Measurements from ENCODE around the gene MACROD2.
"Not testable (repeated sequence)": the region's sequence is repeated elsewhere in the genome, so short reads cannot be mapped to it uniquely, and the experiment has no call there.

Gene MACROD2

DNA sequence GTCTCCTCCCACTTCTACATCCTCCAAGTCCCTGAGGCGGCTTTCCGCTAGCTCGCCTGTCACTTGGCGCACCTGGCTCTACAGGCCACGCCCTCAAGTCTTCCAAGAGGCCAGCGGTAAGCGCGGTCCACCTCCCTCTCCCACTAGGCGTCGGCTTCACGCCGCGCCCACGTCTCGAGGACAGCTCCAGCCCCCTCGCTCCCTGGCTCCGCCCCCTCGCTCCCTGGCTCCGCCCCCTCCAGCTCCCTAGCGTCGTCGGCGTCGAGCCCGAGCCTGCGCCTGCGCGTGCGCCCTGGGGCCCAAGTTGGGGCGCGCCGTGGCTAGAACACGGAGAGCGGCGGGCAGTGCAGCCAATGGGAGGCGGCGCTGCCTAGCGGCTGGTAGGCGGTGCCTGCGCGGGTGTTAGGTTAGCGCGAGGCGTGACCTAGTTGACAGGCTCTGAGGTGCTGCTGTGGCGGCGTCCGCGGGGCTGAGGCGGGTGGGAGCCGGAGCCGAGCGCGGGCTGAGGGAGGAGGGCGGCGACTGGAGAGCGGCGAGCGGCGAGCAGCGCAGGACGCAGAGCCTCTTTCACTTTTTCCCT, at the start of gene MACROD2:
Gene MACROD2, plus strand, starts transcription at position 431 of the 580 bp plus-strand sequence.
- peak; percentile 100 for DNase-seq

- DNase-seq: no peak
Measured at GRCh38 chr20:13947719-13948118, 47.6 kb upstream of the MACROD2 start.

- DNase-seq: peak; percentile 6
Measured at GRCh38 chr20:13953227-13953626, 42.1 kb upstream of the MACROD2 start.

- DNase-seq: no peak
Measured at GRCh38 chr20:13960119-13960518, 35.2 kb upstream of the MACROD2 start.

DNA sequence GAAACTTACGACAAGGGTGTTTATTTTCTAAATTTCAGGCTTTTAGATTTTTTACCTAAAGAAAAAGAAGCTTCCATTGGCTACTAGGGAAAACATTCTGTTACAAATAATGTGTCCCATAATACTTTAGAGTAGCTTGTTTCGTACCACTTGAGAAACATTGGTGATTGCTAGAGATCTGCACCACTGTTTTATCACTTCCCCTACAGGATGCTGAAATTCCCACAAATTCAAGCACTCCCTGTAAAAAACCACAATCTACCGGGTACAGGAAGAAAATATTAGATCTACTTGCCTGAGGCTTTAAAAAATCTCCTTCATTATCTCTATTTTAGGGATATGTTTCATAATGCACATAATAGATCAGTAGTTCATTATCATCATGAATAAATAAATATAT, 34.8 kb upstream of the MACROD2 start:
- no peak for DNase-seq

- no peak for DNase-seq
Measured at GRCh38 chr20:13984211-13984610, 11.1 kb upstream of the MACROD2 start.

- DNase-seq: peak; percentile 16
Measured at GRCh38 chr20:13990465-13990864, 4.9 kb upstream of the MACROD2 start, which contains the start of gene SEL1L2. TSS of gene SEL1L2 (minus strand) at chr20:13990614. CDS start at chr20:13990534, 80 bp downstream.

GRCh38 chr20:13991311-13991710, 4.0 kb upstream of the MACROD2 start:
- DNase-seq: no peak

DNA sequence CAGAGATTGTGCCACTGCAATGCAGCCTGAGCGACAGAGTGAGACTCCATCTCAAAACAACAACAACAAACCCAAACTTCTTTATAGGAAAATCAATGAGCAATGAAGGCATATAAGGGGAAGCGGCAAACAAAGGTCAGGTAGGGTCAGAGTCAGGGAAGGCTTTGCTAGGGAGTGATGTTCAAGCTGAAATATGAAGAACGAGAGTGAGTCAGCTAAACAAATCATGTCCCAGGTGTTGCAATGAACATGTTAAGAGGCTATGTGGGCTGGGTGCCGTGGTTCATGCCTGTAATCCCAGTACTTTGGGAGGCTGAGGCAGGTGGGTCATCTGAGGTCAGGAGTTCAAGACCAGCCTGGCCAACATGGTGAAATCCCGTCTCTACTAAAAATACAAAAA, 3.4 kb upstream of the MACROD2 start:
- DNase-seq: not testable (repeated sequence)

- peak; percentile 79 for DNase-seq
Measured at GRCh38 chr20:13995841-13996240, 525 bp downstream of the MACROD2 start.

- DNase-seq: no peak
Measured at GRCh38 chr20:13996265-13996664, 949 bp downstream of the MACROD2 start.

DNA sequence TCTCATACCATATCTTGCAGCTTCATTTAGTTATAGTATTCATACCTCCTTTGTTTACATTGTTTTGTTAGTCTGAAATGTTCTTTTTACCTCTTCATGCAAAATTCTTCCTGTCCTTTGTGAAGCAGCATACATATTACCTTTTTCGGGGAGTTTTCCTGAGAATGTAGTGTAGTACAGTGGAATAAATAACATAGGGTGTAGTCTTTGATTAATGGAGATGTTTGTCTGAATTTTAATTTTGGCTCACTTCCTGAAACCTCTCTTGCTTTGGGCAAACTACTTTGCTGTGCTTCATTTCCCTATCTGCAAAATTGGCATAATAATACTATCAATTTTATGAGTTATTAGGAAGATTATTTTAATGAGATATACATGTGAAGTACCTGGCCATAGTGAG, 5.6 kb downstream of the MACROD2 start:
- DNase-seq: no peak

- DNase-seq: no peak
Measured at GRCh38 chr20:14005996-14006395, 10.7 kb downstream of the MACROD2 start.

- no peak for DNase-seq
Measured at GRCh38 chr20:14009208-14009607, 13.9 kb downstream of the MACROD2 start.

GRCh38 chr20:14012671-14013070, 17.4 kb downstream of the MACROD2 start:
- DNase-seq: no peak

DNA sequence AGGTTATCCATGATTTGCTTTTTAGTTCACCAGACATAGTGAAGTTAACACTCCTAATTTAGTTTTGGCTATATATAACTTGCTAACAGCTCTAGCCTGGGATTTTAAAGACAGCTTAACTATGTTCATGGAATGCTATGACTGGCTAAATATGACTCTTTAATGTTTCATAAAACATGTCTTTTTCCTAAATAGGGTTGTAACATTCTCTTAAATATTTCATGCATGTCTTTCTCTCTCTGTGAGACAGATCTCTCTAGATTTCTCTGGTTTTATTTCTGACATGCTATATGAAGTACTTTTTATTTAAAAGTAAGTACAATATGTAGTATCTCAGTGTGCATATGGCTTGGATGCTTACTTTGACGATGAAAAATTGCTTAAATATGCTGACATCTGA, 35.7 kb downstream of the MACROD2 start:
- no peak for DNase-seq

DNA sequence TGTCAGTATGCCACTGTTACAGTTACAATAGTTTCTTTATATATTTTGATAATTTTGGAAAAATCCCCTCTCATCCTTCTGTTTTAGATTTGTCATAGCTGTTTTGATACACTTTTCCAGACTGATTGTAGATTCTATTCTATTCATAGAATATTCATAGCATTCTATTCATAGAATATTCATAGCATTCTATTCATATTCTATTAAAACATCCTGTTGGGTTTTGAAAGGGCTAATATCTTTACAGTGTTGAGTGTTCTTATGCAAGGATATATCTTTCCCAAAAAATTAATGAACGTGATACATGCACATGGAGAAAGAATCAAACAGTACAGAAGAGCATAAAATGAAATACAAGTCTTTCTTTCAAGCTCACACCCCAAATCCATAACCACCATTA, 38.0 kb downstream of the MACROD2 start:
- no peak for DNase-seq

DNA sequence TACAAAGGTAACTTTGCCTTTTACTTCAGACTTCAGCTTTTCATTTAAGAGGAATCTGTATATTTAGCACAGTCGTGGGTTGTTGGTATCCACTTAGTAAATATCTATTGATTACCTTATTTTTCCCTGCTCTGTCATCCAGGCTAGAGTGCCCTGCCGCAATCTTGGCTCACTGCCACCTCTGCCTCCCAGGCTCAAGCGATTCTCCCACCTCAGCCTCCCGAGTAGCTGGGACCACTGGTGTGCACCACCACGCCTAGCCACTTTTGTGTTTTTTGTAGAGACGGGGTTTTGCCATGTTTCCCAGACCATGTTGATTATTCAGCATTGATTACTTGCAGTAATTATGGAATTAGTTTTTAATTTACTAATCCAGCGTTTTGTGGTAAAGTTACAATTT, 41.3 kb downstream of the MACROD2 start:
- DNase-seq: no peak

GRCh38 chr20:14044712-14045276, 49.5 kb downstream of the MACROD2 start:
- not testable (repeated sequence) for DNase-seq

GRCh38 chr20:14046534-14046933, 51.2 kb downstream of the MACROD2 start:
- DNase-seq: no peak

- no peak for DNase-seq
Measured at GRCh38 chr20:14049111-14049510, 53.8 kb downstream of the MACROD2 start.

- no peak for DNase-seq
Measured at GRCh38 chr20:14051454-14051853, 56.1 kb downstream of the MACROD2 start.

DNA sequence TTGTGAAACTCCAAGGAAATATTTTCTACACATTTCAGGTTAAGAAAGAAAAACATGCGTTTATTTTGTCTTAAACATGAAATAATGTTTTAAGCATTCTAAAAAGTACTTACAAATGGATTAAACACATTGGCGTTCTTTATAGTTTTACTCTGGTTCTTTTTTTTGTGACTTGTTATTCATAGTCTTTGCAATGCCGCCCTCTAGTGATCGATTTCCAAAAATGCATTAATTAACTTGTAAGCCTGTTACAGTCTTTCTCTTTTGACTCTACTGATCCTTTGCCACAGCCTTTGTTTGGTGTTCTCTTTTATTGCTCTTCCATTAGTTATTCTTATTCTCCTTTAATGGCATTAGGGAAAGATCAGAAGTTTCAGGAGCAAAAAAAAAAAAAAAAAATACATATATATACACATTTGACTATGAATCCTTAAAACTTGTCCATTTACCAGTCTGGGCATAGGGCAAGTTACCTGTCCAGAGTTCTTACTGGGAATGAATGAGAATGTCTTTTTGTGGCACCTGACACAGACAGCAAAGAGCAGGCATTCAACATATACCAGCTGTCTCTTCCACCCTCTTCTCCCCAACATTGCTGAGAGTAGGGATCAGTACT, 59.9 kb downstream of the MACROD2 start:
- peak; percentile 69 for DNase-seq

DNA sequence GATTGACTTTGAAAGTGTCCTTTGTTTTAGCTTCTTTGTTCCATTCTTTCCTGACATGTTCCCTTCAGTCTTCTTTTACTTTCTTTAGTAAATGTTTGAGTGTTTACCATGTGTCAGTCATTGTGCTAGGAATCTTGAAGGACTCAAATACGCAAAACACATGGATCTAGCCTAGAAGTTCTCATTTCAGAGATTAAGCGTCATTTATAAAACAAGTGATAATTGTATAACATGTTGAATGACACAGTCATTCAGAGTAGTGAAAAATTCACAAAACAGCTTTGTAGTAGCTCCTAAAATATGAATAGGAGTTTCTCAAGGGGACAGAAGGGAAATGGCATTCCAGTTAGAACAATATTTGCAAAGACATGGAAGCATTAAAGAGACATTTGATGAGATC, 66.9 kb downstream of the MACROD2 start:
- DNase-seq: no peak

GRCh38 chr20:14062786-14063185, 67.5 kb downstream of the MACROD2 start:
- no peak for DNase-seq
